ENCODE measurements around the gene DUS3L.

DNA sequence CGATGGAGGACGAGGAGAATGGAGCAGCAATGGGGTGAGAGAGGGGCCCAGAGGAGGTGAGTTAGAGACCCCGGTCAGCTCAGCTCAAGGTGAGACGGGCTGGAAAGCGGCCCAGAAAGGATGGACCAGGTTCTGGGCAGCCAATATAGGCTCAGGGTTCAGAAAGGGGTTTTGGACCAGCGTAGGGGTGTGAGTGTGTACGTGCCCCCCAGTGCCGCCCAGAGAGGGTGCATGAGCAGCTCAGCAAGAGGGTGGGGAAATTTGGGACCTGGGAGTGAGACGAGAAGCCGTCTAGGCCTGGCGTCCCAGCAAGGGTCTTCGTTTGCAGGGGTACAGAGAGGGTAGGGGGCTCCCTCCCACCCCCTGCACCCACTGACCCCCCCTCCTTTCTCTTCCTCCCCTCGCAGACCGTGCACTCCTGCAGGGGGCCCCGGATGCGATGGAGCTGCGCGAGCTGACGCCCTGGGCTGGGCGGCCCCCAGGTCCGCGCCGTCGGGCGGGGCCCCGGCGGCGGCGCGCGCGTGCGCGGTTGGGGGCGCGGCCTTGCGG is 36.5 kb upstream of the DUS3L start:
- TF ChIP-seq POLR2A (IDR thresholded peaks at IDR 0.05; ENCODE audit: low read length) (no peak), GATA1 (IDR thresholded peaks at IDR 0.05; ENCODE audit: low read depth, low read length) (no peak)
